OCI-LY3 (cell line): ENCODE measurements around the gene RASSF1.

Source experiments
- H2AFZ ChIP-seq: fragments of 200-600, 300-600 bp; shearing (Covaris generic); 2 replicates; pipeline ENCODE4 v1.6.0; 2014; ENCODE audit warnings: antibody characterized with exemption, low read depth, low read length
- H3K27ac ChIP-seq: fragments of 200-600, 300-600 bp; sonication (generic); 2 replicates; pipeline ENCODE4 v1.5.1; 2014; ENCODE audit warnings: mild to moderate bottlenecking, low read length, moderate library complexity, mixed read lengths
- H3K27me3 ChIP-seq: fragments of 200-600, 300-600 bp; sonication (generic); 2 replicates; pipeline ENCODE4 v1.6.1; 2014; ENCODE audit warnings: low read depth, low read length, mixed read lengths
- H3K36me3 ChIP-seq: fragments of 200-600, 300-600 bp; sonication (generic); replicated peaks from 2 replicates; pipeline ENCODE3; 2014; ENCODE audit warnings: low read depth, low read length, mixed read lengths
- H3K4me1 ChIP-seq: fragments of 300-600, 200-600 bp; sonication (generic); 2 replicates; pipeline ENCODE4 v1.6.1; 2014; ENCODE audit warnings: low read length, mixed read lengths
- H3K4me2 ChIP-seq: fragments of 200-600, 300-600 bp; sonication (generic); 2 replicates; pipeline ENCODE4 v1.6.1; 2014; ENCODE audit warnings: low read length, mixed read lengths
- H3K4me3 ChIP-seq: fragments of 300-600, 200-600 bp; sonication (generic); 2 replicates; pipeline ENCODE4 v1.5.1; 2014; ENCODE audit warnings: antibody characterized with exemption, mild to moderate bottlenecking, low read length, moderate library complexity
- H3K79me2 ChIP-seq: fragments of 300-600, 200-600 bp; shearing (Covaris generic); 2 replicates; pipeline ENCODE4 v1.6.1; 2014; ENCODE audit warnings: mild to moderate bottlenecking, low read length, mixed read lengths
- H3K9ac ChIP-seq: fragments of 300-600, 200-600 bp; shearing (Covaris generic); 2 replicates; pipeline ENCODE4 v1.6.0; 2014; ENCODE audit warnings: mild to moderate bottlenecking, low read length, moderate library complexity
- H3K9me3 ChIP-seq: fragments of 200-600, 300-600 bp; shearing (Covaris generic); 2 replicates; pipeline ENCODE4 v1.6.1; 2014; ENCODE audit warnings: low read length, mixed read lengths; ENCODE audit not compliant: insufficient read depth
- H4K20me1 ChIP-seq: fragments of 200-600, 300-600 bp; sonication (generic); 2 replicates; pipeline ENCODE4 v1.6.1; 2016; ENCODE audit warnings: low read length, mixed read lengths; ENCODE audit not compliant: insufficient read depth
- CTCF ChIP-seq: fragments of 200-600, 300-600 bp; sonication (generic); IDR thresholded peaks from 2 replicates; pipeline ENCODE4 v1.5.1; 2014; ENCODE audit warnings: antibody characterized with exemption, low read length, low read depth
- EZH2phosphoT487 ChIP-seq: fragments of 200-600 bp; shearing (Covaris generic); IDR thresholded peaks from 2 replicates; pipeline ENCODE4 v1.6.1; 2018; ENCODE audit warnings: antibody characterized with exemption, mixed run types, low read depth

The RASSF1 gene

GRCh38 chr3:50358355-50358910, 17.8 kb upstream of the RASSF1 start:
- Histone ChIP-seq H3K9ac (peak overlapping the region; percentile 94), H2AFZ (no peak overlapping the region), H3K4me1 (peaks cover 23% of the 10 kb centered on the region), H3K27me3 (no peaks in the 10 kb centered on the region), H3K36me3 (peaks cover 29% of the 10 kb centered on the region), H3K27ac (no peak overlapping the region), H3K9me3 (no peaks in the 10 kb centered on the region), H3K4me3 (peak overlapping the region; percentile 92), H3K79me2 (peaks cover 38% of the 10 kb centered on the region), H3K4me2 (peak overlapping the region; percentile 96), H4K20me1 (0 out of 2 replicates have a peak, but pooled peaks cover 10% of the 10 kb centered on the region)
- TF ChIP-seq EZH2phosphoT487 (no peak), CTCF (no peak)

DNA sequence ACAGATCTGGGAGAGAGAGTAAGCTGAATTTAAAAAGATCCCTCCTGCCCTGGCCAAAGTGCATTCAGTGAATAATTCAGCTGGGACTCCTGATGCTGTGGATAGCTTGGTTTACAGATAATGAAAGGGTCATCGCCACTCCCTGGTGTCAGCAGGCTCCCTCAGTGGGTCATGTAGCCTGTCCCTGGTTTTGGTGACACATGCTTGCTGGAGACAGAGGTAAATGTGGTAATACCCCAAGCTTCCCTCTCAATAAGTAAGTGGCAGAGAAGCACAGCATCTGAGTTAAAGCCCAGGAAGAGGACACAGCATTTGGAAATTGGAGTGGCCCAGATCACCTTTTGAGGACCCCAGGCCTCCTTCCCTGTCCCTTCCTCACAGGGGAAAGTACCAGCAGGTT, 16.8 kb upstream of the RASSF1 start:
- peaks cover 23% of the 10 kb centered on the region for H3K4me1 ChIP-seq
- H3K4me2 ChIP-seq: peak overlapping the region; percentile 96
- no peaks in the 10 kb centered on the region for H3K27me3 ChIP-seq
- no peak overlapping the region for H3K27ac ChIP-seq
- peaks cover 38% of the 10 kb centered on the region for H3K79me2 ChIP-seq
- H2AFZ ChIP-seq: no peak overlapping the region
- peaks cover 33% of the 10 kb centered on the region for H3K36me3 ChIP-seq
- TF ChIP-seq EZH2phosphoT487: no peak
- TF ChIP-seq CTCF: no peak
- no peaks in the 10 kb centered on the region for H3K9me3 ChIP-seq
- peak overlapping the region; percentile 92; the same call in 1 of the 2 replicates for H3K4me3 ChIP-seq
- H4K20me1 ChIP-seq: 0 out of 2 replicates have a peak, but pooled peaks cover 10% of the 10 kb centered on the region
- no peak overlapping the region for H3K9ac ChIP-seq

GRCh38 chr3:50356553-50356952, 15.9 kb upstream of the RASSF1 start:
- Histone ChIP-seq H3K4me2 (peak overlapping the region; percentile 96; the same call in 1 of the 2 replicates), H3K27ac (no peak overlapping the region), H3K36me3 (peaks cover 33% of the 10 kb centered on the region), H4K20me1 (0 out of 2 replicates have a peak, but pooled peaks cover 10% of the 10 kb centered on the region), H2AFZ (no peak overlapping the region), H3K4me3 (no peak overlapping the region), H3K9ac (no peak overlapping the region), H3K9me3 (no peaks in the 10 kb centered on the region), H3K4me1 (peaks cover 26% of the 10 kb centered on the region), H3K27me3 (no peaks in the 10 kb centered on the region), H3K79me2 (peaks cover 43% of the 10 kb centered on the region)
- TF ChIP-seq EZH2phosphoT487 (no peak), CTCF (no peak)

GRCh38 chr3:50355829-50356552, 15.4 kb upstream of the RASSF1 start:
- no peak for TF ChIP-seq EZH2phosphoT487
- no peaks in the 10 kb centered on the region for H3K27me3 ChIP-seq
- H4K20me1 ChIP-seq: 0 out of 2 replicates have a peak, but pooled peaks cover 10% of the 10 kb centered on the region
- no peak overlapping the region for H3K4me3 ChIP-seq
- peaks cover 48% of the 10 kb centered on the region for H3K79me2 ChIP-seq
- no peak overlapping the region for H3K27ac ChIP-seq
- H3K4me2 ChIP-seq: 0 out of 2 replicates have a peak overlapping the region, but pooled peaks have one; percentile 96
- H3K36me3 ChIP-seq: peaks cover 33% of the 10 kb centered on the region
- no peaks in the 10 kb centered on the region for H3K9me3 ChIP-seq
- no peak overlapping the region for H3K9ac ChIP-seq
- peaks cover 31% of the 10 kb centered on the region for H3K4me1 ChIP-seq
- no peak overlapping the region for H2AFZ ChIP-seq
